A673 (cell line): ENCODE measurements around the gene RALA.

Experiments
- CTCF ChIP-seq: fragments of 300-800, 200-600 bp; sonication (generic); conservative IDR thresholded peaks from 2 replicates; pipeline ENCODE4 v1.5.1; 2017; ENCODE audit warnings: low read depth, mild to moderate bottlenecking, antibody characterized with exemption, low read length, moderate library complexity, mixed read lengths
- EZH2 ChIP-seq: fragments of 200-600 bp; sonication (generic); IDR thresholded peaks from 2 replicates; pipeline ENCODE4 v1.6.1; 2017; ENCODE audit warnings: borderline replicate concordance, low read depth, mild to moderate bottlenecking, mixed read lengths, antibody characterized with exemption, low read length; ENCODE audit not compliant: poor library complexity, severe bottlenecking

- TF ChIP-seq CTCF (no peak), EZH2 (no peak)
These were observed 7.2 kb upstream of the RALA start for GRCh38 chr7:39616138-39616537.
